HepG2 (cell line): ENCODE results near the gene DCLRE1C. TPM values are rescaled to one million over a fixed set of nuclear protein-coding genes. Genes with fewer than 3 reads are reported as not detected.
A peak's percentile ranks its signal among the peaks of the same experiment; 100 is the strongest.

Source experiments
- BRCA1 ChIP-seq: sonication (generic); formaldehyde crosslinking; IDR thresholded peaks from 2 replicates; pipeline ENCODE4 v1.4.0; 2020; ENCODE audit warnings: missing genetic modification reagents
- HOXA9 ChIP-seq: sonication (generic); formaldehyde crosslinking; IDR thresholded peaks from 2 replicates; pipeline ENCODE4 v1.8.1; 2022; ENCODE audit warnings: missing genetic modification reagents, mild to moderate bottlenecking, moderate library complexity, borderline replicate concordance
- SP1 ChIP-seq, 2 experiments: fragments of 450-650 bp in 1 of 2; sonication (generic) in 1 of 2; formaldehyde crosslinking in 1 of 2; IDR thresholded peaks; 2 replicates each; pipeline versions ENCODE4 v1.4.0 to v1.6.1; 2016 to 2020; ENCODE audit warnings: missing genetic modification reagents in 1 of 2
- TEAD3 ChIP-seq: optimal IDR thresholded peaks from 2 replicates; pipeline ENCODE3; 2016; ENCODE audit warnings: borderline replicate concordance
- U2AF1 ChIP-seq: fragments of 200-400 bp; formaldehyde crosslinking; optimal IDR thresholded peaks from 2 replicates; pipeline ENCODE3; 2017; ENCODE audit warnings: mild to moderate bottlenecking, low read depth, low read length
- ZBTB46 ChIP-seq: sonication (generic); formaldehyde crosslinking; IDR thresholded peaks from 2 replicates; pipeline ENCODE4 v1.4.0; 2020; ENCODE audit warnings: mild to moderate bottlenecking, missing genetic modification reagents, borderline replicate concordance
- ZBTB49 ChIP-seq: sonication (generic); formaldehyde crosslinking; IDR thresholded peaks from 2 replicates; pipeline ENCODE4 v1.4.0; 2020; ENCODE audit warnings: missing genetic modification reagents, borderline replicate concordance
- ZFP82 ChIP-seq: sonication (generic); formaldehyde crosslinking; IDR thresholded peaks from 2 replicates; pipeline ENCODE4 v1.5.1; 2020; ENCODE audit warnings: mild to moderate bottlenecking, missing genetic modification reagents, borderline replicate concordance
- polyA plus RNA-seq, 8 experiments: library from polyadenylated mRNA; depleted of rRNA in 3 of 8; stranded (reverse) in 7 of 8; unstranded in 1 of 8; fragments of >200 nt; fragmentation: Illumina TruSeq in 4 of 8; extraction: Trizol in 4 of 8; gene quantifications; 2 replicates each; pipeline versions ENCODE4 v1.2.1 to v1.2.3, GENCODE V29; 2011 to 2016; ENCODE audit warnings: low read depth in 4 of 8, missing spikeins in 1 of 8, mixed read lengths in 1 of 8; ENCODE audit not compliant: insufficient read depth in 1 of 8
- total RNA-seq, 5 experiments: library from RNA; depleted of rRNA; stranded (reverse); fragments of >200 nt; fragmentation: Illumina TruSeq; extraction: Trizol; gene quantifications; 2 replicates each; pipeline ENCODE4 v1.2.3, GENCODE V29; 2016; ENCODE audit warnings: low read depth in 1 of 5
- TF ChIP-seq, protein P1 (sequence below): sonication (generic); formaldehyde crosslinking; IDR thresholded peaks from 2 replicates; pipeline ENCODE4 v1.8.1; 2022; ENCODE audit warnings: low read depth, mild to moderate bottlenecking, missing genetic modification reagents
- TF ChIP-seq, protein P2 (sequence below): sonication (generic); formaldehyde crosslinking; IDR thresholded peaks from 2 replicates; pipeline ENCODE4 v1.9.0; 2021; ENCODE audit warnings: missing genetic modification reagents, borderline replicate concordance
- TF ChIP-seq, protein P3 (sequence below): sonication (generic); formaldehyde crosslinking; IDR thresholded peaks from 2 replicates; pipeline ENCODE4 v1.8.1; 2023; ENCODE audit warnings: missing genetic modification reagents, inconsistent platforms, borderline replicate concordance
- TF ChIP-seq, protein P4 (sequence below): sonication (generic); formaldehyde crosslinking; IDR thresholded peaks from 2 replicates; pipeline ENCODE4 v1.9.0; 2021; ENCODE audit warnings: missing genetic modification reagents, mild to moderate bottlenecking, borderline replicate concordance

DCLRE1C gene
- total and polyA plus RNA-seq, 2 of the 13 experiments (the other 11 are each of a cell fraction or from before 2014, with no cell fraction given): 3.0 to 10.3 TPM

DNA sequence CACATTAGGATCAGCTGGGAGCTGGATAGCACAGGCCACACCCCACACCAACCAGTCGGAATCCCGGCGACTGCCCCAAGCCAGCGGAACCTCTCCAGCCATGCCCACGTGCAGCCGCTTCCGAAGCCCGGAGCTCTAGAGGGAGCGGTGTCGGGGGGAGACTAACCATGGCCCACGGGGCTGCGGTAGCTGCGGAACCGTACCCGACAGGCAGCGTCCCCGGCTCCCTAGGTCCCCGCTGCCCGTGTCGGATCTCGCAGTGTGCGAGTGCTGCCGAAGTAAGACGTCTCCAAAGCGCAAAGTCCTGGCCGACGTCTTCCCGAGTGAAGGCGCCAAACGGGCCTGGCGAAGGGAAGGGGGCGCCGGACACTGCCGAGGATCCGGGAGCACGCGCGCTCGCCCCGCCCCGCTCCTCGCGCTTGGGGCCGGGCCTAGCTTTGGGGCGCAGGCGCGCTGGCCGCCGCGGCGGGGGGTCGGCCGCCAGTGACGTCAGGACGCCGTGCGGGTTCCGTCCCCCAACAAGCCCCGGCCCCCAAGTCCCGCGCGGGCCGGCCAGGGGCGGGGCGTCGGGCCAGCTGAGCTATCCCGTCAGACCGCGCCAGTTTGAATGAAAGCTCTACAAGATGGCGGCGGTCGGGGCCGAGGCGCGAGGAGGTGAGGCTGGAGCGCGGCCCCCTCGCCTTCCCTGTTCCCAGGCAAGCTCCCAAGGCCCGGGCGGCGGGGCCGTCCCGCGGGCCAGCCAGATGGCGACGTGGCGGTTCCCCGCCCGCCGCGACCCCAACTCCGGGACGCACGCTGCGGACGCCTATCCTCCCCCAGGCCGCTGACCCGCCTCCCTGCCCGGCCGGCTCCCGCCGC lies 75.4 kb downstream of the DCLRE1C start, which contains the start of gene SUV39H2 (continued):
- TF ChIP-seq ZBTB46 (CRISPR knock-in tag) (no peak), BRCA1 (CRISPR knock-in tag) (0 out of 2 replicates have a peak, but pooled peaks have one; percentile 79), ZFP82 (CRISPR knock-in tag) (0 out of 2 replicates have a peak, but pooled peaks have one; percentile 55), SP1 (IDR thresholded peaks at IDR 0.05) (no peak), SP1 (CRISPR knock-in tag; IDR thresholded peaks at IDR 0.05) (peak; percentile 76), ZBTB49 (CRISPR knock-in tag) (no peak), HOXA9 (CRISPR knock-in tag) (no peak), U2AF1 (no peak), TEAD3 (CRISPR knock-in tag) (no peak)
- TF ChIP-seq, protein P1, sequence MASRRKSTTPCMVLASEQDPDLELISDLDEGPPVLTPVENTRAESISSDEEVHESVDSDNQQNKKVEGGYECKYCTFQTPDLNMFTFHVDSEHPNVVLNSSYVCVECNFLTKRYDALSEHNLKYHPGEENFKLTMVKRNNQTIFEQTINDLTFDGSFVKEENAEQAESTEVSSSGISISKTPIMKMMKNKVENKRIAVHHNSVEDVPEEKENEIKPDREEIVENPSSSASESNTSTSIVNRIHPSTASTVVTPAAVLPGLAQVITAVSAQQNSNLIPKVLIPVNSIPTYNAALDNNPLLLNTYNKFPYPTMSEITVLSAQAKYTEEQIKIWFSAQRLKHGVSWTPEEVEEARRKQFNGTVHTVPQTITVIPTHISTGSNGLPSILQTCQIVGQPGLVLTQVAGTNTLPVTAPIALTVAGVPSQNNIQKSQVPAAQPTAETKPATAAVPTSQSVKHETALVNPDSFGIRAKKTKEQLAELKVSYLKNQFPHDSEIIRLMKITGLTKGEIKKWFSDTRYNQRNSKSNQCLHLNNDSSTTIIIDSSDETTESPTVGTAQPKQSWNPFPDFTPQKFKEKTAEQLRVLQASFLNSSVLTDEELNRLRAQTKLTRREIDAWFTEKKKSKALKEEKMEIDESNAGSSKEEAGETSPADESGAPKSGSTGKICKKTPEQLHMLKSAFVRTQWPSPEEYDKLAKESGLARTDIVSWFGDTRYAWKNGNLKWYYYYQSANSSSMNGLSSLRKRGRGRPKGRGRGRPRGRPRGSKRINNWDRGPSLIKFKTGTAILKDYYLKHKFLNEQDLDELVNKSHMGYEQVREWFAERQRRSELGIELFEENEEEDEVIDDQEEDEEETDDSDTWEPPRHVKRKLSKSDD: peak; percentile 26; the same call in 1 of the 2 replicates
- TF ChIP-seq, protein P2, sequence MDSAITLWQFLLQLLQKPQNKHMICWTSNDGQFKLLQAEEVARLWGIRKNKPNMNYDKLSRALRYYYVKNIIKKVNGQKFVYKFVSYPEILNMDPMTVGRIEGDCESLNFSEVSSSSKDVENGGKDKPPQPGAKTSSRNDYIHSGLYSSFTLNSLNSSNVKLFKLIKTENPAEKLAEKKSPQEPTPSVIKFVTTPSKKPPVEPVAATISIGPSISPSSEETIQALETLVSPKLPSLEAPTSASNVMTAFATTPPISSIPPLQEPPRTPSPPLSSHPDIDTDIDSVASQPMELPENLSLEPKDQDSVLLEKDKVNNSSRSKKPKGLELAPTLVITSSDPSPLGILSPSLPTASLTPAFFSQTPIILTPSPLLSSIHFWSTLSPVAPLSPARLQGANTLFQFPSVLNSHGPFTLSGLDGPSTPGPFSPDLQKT (CRISPR knock-in tag): no peak
- TF ChIP-seq, protein P3, sequence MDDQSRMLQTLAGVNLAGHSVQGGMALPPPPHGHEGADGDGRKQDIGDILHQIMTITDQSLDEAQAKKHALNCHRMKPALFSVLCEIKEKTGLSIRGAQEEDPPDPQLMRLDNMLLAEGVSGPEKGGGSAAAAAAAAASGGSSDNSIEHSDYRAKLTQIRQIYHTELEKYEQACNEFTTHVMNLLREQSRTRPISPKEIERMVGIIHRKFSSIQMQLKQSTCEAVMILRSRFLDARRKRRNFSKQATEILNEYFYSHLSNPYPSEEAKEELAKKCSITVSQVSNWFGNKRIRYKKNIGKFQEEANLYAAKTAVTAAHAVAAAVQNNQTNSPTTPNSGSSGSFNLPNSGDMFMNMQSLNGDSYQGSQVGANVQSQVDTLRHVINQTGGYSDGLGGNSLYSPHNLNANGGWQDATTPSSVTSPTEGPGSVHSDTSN (CRISPR knock-in tag): 0 out of 2 replicates have a peak, but pooled peaks have one; percentile 6
- TF ChIP-seq, protein P4, sequence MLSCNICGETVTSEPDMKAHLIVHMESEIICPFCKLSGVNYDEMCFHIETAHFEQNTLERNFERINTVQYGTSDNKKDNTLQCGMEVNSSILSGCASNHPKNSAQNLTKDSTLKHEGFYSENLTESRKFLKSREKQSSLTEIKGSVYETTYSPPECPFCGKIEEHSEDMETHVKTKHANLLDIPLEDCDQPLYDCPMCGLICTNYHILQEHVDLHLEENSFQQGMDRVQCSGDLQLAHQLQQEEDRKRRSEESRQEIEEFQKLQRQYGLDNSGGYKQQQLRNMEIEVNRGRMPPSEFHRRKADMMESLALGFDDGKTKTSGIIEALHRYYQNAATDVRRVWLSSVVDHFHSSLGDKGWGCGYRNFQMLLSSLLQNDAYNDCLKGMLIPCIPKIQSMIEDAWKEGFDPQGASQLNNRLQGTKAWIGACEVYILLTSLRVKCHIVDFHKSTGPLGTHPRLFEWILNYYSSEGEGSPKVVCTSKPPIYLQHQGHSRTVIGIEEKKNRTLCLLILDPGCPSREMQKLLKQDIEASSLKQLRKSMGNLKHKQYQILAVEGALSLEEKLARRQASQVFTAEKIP (CRISPR knock-in tag): no peak
